Peyer's patch (tissue), 4 donors: ENCODE data around the gene LTA4H. TPM values are rescaled to one million over a fixed set of nuclear protein-coding genes. Genes with fewer than 3 reads are reported as not detected.
A peak's percentile ranks its signal among the peaks of the same experiment; 100 is the strongest.

Experiments used
- DNase-seq, 3 donors: peaks; one replicate each; pipeline ENCODE4 v3.0.0-alpha.2; 2017 to 2019
- H3K27ac ChIP-seq, 4 donors: fragments of 200-600 bp; sonication (generic); one replicate each; pipeline ENCODE4 v1.5.1; 2016 to 2019
- H3K27me3 ChIP-seq, 2 donors: fragments of 200-600 bp; sonication (generic); one replicate each; pipeline ENCODE4 v1.5.1; 2019
- H3K36me3 ChIP-seq, 3 donors: fragments of 200-600 bp; sonication (generic); one replicate each; pipeline ENCODE4 v1.5.1; 2016 to 2019
- H3K4me1 ChIP-seq, 4 donors: fragments of 200-600 bp; sonication (generic); one replicate each; pipeline ENCODE4 v1.5.1; 2016 to 2019
- H3K4me3 ChIP-seq, 4 donors: fragments of 200-600 bp; sonication (generic); 1 replicate in 3 of 4; 2 replicates in 1 of 4; pipeline ENCODE4 v1.5.1; 2016 to 2019; ENCODE audit warnings: mild to moderate bottlenecking in 1 of 4
- H3K9me3 ChIP-seq, 4 donors: fragments of 200-600 bp; sonication (generic); one replicate each; pipeline ENCODE4 v1.5.1; 2016 to 2019; ENCODE audit warnings: mild to moderate bottlenecking in 1 of 4
- POLR2A ChIP-seq, 2 donors: fragments of 450-650 bp; IDR thresholded peaks; one replicate each; pipeline ENCODE4 v1.5.1; 2017; ENCODE audit warnings: antibody characterized with exemption in 2 of 2, mild to moderate bottlenecking in 2 of 2, moderate library complexity in 2 of 2
- total RNA-seq, 4 donors: library from RNA; depleted of rRNA; stranded (reverse); fragments of >200 nt; gene quantifications; one replicate each; pipeline ENCODE4 v1.1.0, GENCODE V29; 2016
- TF ChIP-seq, protein P1 (sequence below), 6 experiments: fragments of 450-650 bp in 4 of 6; fragments of 200-600 bp in 2 of 6; sonication (generic) in 1 of 6; IDR thresholded peaks; one replicate each; pipeline ENCODE4 v1.5.1; 2017 to 2019; ENCODE audit warnings: antibody characterized with exemption in 6 of 6, mild to moderate bottlenecking in 3 of 6, moderate library complexity in 1 of 6

LTA4H gene
- total RNA-seq, 4 donors from 2014 or later = 59.6 to 80.7 (median 76.4) TPM

DNA sequence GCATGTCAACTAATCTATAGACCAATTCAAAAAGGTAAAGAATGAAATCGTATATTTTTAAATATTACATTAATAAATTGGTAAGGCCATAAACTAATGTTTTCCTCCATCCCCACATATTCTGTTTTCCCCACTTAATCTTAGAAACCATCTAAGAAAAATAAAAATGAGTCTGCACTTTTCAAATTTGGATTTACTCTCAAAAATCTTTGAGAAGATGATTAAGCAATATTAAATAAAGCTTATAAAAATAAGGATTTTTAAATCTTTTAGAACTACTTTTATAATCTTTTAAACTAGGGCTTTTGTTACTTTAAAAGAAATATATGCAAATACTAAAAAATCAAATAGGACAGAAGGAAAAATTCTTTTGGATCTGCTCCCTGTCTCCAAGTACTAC, 28.7 kb downstream of the LTA4H start:
- Histone ChIP-seq H3K27ac (no peak overlapping the region), H3K36me3 (peaks cover 0 to 91% (median 0%) of the 10 kb centered on the region in 3 donors), H3K9me3 (no peaks in the 10 kb centered on the region), H3K4me3 (no peak overlapping the region), H3K27me3 (no peaks in the 10 kb centered on the region), H3K4me1 (no peaks in the 10 kb centered on the region)
- no peak for DNase-seq
- TF ChIP-seq, protein P1, sequence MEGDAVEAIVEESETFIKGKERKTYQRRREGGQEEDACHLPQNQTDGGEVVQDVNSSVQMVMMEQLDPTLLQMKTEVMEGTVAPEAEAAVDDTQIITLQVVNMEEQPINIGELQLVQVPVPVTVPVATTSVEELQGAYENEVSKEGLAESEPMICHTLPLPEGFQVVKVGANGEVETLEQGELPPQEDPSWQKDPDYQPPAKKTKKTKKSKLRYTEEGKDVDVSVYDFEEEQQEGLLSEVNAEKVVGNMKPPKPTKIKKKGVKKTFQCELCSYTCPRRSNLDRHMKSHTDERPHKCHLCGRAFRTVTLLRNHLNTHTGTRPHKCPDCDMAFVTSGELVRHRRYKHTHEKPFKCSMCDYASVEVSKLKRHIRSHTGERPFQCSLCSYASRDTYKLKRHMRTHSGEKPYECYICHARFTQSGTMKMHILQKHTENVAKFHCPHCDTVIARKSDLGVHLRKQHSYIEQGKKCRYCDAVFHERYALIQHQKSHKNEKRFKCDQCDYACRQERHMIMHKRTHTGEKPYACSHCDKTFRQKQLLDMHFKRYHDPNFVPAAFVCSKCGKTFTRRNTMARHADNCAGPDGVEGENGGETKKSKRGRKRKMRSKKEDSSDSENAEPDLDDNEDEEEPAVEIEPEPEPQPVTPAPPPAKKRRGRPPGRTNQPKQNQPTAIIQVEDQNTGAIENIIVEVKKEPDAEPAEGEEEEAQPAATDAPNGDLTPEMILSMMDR (IDR thresholded peaks at IDR 0.05) = no peak
- TF ChIP-seq POLR2A (IDR thresholded peaks at IDR 0.05) = no peak

DNA sequence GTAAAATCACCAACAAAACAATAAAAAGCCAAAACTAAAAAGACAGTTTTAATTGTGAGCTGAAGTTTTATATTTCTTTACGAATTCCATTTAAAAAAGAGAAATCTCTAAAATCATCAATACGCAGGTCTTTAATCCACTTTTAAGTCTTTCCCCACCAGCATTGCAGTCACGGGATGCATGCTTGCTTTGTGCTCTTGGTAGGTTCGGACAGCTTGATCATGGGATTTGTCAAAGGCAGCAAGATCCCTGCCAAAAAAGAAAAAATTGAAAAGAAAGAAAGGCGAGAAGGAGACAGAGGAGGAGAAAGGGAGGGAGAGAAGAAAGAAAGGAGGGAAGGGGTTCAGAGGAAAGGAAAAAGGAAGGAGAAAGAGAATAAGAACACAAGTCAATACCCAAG, 34.5 kb downstream of the LTA4H start:
- Histone ChIP-seq H3K27ac (no peak overlapping the region), H3K9me3 (no peaks in the 10 kb centered on the region), H3K36me3 (peaks cover 0 to 53% (median 0%) of the 10 kb centered on the region in 3 donors), H3K4me3 (no peak overlapping the region), H3K4me1 (peaks cover 0 to 7% (median 0%) of the 10 kb centered on the region in 4 donors), H3K27me3 (no peaks in the 10 kb centered on the region)
- no peak for DNase-seq
- TF ChIP-seq, protein P1 (IDR thresholded peaks at IDR 0.05) = no peak
- no peak for TF ChIP-seq POLR2A (IDR thresholded peaks at IDR 0.05)

DNA sequence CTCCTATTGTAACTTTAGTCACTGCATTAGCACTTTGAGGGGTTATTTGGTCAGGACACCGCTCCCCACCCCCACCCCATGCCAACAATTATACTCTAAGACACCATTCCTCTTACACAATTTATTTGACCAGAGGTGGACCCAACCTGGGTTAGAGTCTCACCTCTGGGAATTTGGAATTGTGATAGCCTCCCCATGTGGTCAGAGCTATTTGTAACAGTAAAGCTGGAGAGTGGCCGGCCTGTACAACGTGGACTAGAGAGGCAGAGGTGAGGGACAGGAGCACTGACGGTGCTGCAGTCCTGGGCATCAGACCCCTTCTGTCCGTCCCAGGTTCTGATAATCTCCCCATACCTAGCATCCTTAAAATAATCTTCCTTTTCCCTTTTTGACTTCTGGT, 35.9 kb downstream of the LTA4H start:
- Histone ChIP-seq H3K27ac (no peak overlapping the region), H3K4me1 (peaks cover 0 to 11% (median 0%) of the 10 kb centered on the region in 4 donors), H3K27me3 (no peaks in the 10 kb centered on the region), H3K4me3 (no peak overlapping the region), H3K9me3 (no peaks in the 10 kb centered on the region), H3K36me3 (peaks cover 0 to 39% (median 0%) of the 10 kb centered on the region in 3 donors)
- no peak for TF ChIP-seq POLR2A (IDR thresholded peaks at IDR 0.05)
- TF ChIP-seq, protein P1 (IDR thresholded peaks at IDR 0.05) = no peak
- DNase-seq = no peak

DNA sequence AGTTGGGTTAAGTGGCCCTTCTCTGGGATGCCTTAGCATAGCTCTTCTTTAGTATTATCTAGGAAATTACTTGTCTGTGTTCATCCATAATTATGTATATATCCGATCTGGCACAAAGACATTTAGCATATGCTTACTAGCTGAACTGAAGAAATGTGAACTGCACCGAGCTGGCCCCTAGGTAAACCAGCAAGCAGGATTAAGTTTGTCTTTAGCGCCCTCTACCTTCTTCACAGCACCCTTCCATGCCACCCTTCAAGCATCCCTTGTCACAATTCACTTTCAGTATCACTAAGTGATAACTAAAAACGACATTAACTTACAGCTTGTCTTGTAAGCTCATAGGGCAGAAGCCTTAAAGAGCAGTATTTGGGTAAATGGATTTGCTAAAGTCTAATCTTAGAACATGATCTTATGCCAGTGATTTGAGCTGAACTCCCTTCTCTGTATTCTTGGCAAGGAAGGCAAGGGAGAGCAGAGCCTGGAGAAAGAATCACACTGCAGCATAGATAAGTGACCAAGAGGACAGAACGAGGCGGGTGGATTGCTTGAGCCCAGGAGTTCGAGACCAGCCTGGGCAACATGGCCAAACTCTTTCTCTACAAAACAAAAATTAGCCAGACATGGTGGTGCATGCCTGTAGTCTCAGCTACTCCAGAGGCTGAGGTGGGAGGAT, 36.6 kb downstream of the LTA4H start:
- peaks cover 0 to 11% (median 0%) of the 10 kb centered on the region in 4 donors for H3K4me1 ChIP-seq
- no peak for TF ChIP-seq POLR2A (IDR thresholded peaks at IDR 0.05)
- TF ChIP-seq, protein P1 (IDR thresholded peaks at IDR 0.05) = peak; percentile 24 to 89 (median 76)
- H3K4me3 ChIP-seq = no peak overlapping the region
- H3K27me3 ChIP-seq = no peaks in the 10 kb centered on the region
- H3K27ac ChIP-seq = no peak overlapping the region
- DNase-seq = peak in 1 of 3 donors; percentile 68
- peaks cover 0 to 32% (median 0%) of the 10 kb centered on the region in 3 donors for H3K36me3 ChIP-seq
- no peaks in the 10 kb centered on the region for H3K9me3 ChIP-seq

DNA sequence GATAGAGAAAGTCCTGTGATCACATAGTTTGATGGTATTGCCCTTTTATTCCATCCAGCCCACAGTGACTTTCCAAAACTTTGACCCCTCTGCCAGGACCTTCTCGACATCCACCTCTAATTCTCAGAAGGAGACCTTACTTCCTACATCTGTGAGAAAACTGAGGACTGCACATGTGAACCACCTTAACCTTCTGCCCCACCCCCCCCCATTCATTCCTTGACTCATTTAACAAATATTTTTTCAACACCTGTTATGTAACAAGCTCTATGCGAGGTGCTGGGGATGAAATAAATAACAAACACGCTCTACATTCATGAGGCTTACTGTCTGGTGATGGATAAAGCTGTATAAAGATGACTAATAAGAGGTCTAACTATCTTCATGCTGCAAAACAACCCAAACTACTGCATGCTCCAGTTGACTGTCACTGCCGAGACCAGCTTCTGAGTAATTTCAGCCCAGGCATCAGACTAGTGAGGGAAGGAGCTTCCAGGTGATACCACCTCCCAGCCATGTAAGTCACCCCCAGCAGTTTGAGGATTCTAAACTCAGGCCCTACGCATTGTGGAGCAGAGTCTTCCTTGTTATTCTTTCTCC, 37.4 kb downstream of the LTA4H start:
- Histone ChIP-seq H3K36me3 (peaks cover 0 to 24% (median 0%) of the 10 kb centered on the region in 3 donors), H3K27ac (no peak overlapping the region)
- TF ChIP-seq, protein P1 (IDR thresholded peaks at IDR 0.05) = no peak
- no peak for TF ChIP-seq POLR2A (IDR thresholded peaks at IDR 0.05)

More for the DNA sequence above, 37.4 kb downstream of the LTA4H start:
- Histone ChIP-seq H3K27me3 (no peaks in the 10 kb centered on the region), H3K9me3 (no peaks in the 10 kb centered on the region), H3K4me3 (no peak overlapping the region), H3K4me1 (peaks cover 0 to 11% (median 0%) of the 10 kb centered on the region in 4 donors)
- no peak for DNase-seq
